Astrocyte of the cerebellum (primary cell): Measurements from ENCODE around the gene PCED1A.
A peak's percentile ranks its signal among the peaks of the same experiment; 100 is the strongest.

ENCODE experiments used
- DNase-seq: peaks from one replicate; pipeline ENCODE4 v3.0.0-alpha.2; 2011; ENCODE audit warnings: low read depth
- H3K4me3 ChIP-seq: 2 replicates; pipeline ENCODE4 v1.5.1; 2011; ENCODE audit warnings: mild to moderate bottlenecking, low read depth, low read length, moderate library complexity
- in situ Hi-C: cut with HindIII; loops from 2 replicates; pipeline ENCODE4 v1.10.0; 2017; ENCODE audit warnings: low sequenced_read_pairs
- TF ChIP-seq, protein P1 (sequence below): IDR thresholded peaks from 2 replicates; pipeline ENCODE4 v1.5.1; 2012; ENCODE audit warnings: low read length, low read depth, moderate library complexity, mild to moderate bottlenecking; ENCODE audit errors: missing control alignments

PCED1A gene

DNA sequence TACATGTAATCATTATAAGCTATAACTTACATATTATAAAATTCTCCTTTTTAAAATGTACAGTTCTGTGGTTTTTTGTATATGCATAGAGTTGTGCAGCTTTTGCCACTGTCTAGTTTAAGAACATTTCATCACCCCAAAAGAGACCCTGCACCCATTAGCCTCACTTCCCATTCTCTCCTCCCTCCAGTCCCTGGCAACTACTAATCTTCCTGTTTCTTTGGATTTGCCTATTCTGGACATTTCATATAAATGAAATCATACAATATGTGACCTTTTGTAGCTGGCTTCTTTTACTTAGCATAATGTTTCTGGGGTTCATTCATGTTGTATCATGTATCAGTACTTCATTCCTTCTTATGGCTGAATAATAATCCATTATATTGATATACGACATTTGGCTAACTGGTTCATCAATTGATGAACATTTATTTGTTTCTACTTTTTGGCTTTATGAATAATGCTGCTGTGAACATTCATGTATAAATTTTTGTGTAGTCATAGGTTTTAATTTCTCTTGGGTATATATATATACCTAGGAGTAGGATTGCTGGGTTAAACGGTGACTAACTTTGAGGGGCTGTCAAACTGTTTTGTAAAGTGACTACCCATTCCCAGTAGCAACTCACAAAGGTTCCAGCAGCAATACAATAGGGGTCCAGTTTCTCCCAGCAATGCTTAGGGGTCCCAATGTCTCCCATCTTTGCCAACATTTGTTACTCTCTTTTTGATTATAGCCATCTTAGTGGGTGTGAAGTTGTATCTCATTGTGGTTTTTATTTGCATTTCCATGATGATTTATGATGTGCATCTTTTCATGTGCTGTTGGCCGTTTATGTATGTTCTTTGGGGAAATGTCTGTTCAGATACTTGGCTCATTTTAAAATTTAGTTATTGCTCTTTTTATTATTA, 43.5 kb upstream of the PCED1A start:
- DNase-seq = no peak
- TF ChIP-seq, protein P1, sequence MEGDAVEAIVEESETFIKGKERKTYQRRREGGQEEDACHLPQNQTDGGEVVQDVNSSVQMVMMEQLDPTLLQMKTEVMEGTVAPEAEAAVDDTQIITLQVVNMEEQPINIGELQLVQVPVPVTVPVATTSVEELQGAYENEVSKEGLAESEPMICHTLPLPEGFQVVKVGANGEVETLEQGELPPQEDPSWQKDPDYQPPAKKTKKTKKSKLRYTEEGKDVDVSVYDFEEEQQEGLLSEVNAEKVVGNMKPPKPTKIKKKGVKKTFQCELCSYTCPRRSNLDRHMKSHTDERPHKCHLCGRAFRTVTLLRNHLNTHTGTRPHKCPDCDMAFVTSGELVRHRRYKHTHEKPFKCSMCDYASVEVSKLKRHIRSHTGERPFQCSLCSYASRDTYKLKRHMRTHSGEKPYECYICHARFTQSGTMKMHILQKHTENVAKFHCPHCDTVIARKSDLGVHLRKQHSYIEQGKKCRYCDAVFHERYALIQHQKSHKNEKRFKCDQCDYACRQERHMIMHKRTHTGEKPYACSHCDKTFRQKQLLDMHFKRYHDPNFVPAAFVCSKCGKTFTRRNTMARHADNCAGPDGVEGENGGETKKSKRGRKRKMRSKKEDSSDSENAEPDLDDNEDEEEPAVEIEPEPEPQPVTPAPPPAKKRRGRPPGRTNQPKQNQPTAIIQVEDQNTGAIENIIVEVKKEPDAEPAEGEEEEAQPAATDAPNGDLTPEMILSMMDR = no peak
- in situ Hi-C loops = no loop called here

DNA sequence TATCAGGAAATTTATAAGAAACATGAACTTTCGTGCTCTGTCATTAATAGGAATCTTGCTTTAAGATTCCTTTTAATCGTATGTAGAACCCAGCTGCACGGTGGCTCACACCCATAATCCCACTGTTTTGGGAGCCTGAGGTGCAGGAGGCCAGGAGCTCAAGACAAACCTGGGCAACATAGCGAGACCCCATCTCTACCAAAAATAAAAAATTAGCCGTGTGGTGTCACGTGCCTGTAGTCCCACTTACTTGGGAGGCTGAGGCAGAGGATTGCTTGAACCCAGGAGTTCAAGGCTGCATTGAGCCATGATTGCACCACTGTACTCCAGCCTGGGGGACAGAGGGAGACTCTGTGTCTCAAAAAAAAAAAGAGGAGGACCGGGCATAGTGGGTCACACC, 40.2 kb upstream of the PCED1A start:
- no peak overlapping the region for H3K4me3 ChIP-seq
- DNase-seq = no peak
- in situ Hi-C loops = no loop called here
- TF ChIP-seq, protein P1 = no peak

More for the DNA sequence above, 43.5 kb upstream of the PCED1A start:
- H3K4me3 ChIP-seq = no peak overlapping the region

DNA sequence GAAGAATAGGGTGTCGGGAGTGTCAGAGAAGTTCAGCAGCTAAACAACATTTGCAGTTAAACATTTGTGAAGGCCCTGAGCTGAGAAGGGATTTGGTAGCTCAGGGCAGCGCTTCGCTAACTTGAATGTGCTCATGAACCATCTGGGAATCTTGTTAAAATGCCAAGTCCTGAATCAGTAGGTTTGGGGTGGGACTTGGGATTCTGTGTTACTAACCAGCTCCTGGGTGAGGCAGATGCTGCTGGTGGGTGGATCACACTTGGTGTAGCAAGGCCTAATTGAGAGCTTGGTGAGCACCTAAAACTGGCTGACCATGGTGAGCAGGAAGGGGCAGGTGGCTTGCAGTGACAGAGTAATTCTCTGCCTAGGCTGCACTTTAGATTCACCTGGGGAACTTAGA, 38.7 kb upstream of the PCED1A start:
- in situ Hi-C loops = no loop called here
- TF ChIP-seq, protein P1 = no peak
- no peak overlapping the region for H3K4me3 ChIP-seq
- DNase-seq = peak; percentile 71

DNA sequence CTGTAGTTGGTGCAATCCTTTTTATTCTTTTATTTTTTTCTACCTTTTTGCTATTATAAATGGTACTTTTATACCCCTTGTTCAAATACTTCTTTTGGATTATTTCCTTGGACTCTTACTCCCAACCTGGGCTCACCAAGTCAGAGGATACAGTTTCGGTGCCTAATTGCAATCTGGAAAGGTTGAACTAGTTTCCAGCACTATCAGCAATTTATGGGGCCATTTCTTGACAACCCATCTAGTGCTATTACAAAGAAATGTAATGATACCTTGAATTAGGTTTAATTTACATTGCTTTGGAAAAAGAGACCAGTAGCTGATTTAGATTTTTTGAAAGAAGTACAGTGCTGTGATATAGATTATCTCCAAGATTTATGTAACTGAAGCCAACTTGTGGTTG, 38.1 kb upstream of the PCED1A start:
- in situ Hi-C loops = no loop called here
- TF ChIP-seq, protein P1 = no peak
- no peak for DNase-seq
- no peak overlapping the region for H3K4me3 ChIP-seq

DNA sequence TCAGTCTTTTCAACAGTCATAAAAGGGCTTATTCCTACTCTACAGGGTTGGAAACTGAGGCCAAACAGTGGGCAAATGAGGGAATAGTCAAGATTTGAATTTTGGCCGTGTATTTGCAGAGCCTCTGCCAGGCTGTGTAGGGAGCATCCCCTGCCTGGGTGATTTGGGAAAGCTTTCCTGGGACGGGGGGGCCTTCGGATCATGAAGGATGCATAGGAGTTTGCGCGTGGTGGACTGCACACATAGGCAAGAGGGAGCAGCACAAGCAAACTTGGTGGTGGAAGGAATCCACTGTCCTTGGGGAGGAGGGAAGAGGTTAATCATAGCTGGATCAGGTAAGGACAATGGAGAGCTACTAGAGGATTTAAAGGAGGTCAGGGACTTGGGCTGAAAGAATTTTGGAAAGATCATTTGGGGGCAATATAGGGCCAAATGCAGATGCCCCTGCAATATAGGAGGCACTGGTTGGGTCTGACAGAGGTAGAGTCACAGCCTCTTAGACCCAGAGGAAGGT, 35.3 kb upstream of the PCED1A start:
- DNase-seq = no peak
- no peak overlapping the region for H3K4me3 ChIP-seq
- TF ChIP-seq, protein P1 = no peak
- in situ Hi-C loops = no loop called here

DNA sequence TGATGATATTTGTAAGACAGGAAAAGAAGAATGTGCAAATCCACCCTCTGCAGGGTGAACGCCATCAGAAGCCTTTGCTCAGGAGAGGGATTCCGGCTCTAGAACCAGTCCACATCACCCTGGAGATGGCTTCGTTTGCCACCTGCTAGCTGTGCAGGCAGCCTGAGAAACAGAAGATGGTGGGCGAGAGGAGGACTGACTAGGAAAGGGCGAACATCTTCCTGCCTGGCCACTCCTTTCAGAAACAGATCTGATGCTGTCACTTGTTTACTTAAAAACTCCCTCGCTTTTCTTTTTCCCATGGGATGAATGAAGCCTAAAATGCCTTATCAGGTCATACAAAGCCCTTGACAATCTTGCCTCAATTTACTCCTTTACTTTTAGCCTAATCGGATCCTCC, 34.0 kb upstream of the PCED1A start:
- no peak for DNase-seq
- in situ Hi-C loops = no loop called here
- TF ChIP-seq, protein P1 = no peak
- peak overlapping the region; percentile 72 for H3K4me3 ChIP-seq
